Sigmoid colon (tissue), 4 donors: ENCODE measurements around the gene TMEM179.

Source experiments
- EP300 ChIP-seq, 4 donors: sonication (generic); formaldehyde crosslinking; IDR thresholded peaks; one replicate each; pipeline ENCODE4 v1.6.1; 2017; ENCODE audit warnings: antibody characterized with exemption in 4 of 4
- POLR2A ChIP-seq, 2 donors: fragments of 450-650 bp; IDR thresholded peaks; one replicate each; pipeline ENCODE4 v1.6.1; 2016; ENCODE audit warnings: antibody characterized with exemption in 2 of 2, mild to moderate bottlenecking in 2 of 2, moderate library complexity in 2 of 2

DNA sequence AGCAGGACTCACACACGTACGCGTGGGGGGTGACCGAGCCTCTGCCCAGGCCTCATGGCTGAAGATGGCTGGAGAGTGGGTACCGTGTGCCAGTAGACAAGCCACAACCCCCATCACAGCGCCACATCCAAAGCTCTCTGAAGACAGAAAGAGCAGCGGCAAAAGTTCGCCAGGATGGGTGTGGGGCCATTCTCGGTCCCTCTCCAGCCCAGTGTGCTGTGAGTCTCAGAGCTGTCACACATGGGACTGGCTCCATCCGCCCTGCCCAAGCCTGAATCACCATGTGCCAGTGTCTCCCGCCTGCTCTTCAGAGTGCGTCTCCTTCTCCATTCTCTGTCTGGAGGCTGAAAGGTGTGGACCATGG is 5.7 kb downstream of the TMEM179 start:
- TF ChIP-seq EP300 (IDR thresholded peaks at IDR 0.05) (no peak), POLR2A (IDR thresholded peaks at IDR 0.05) (no peak)
